Kasumi-1 (cell line): ENCODE measurements around the gene PROSER2.
"Not testable (repeated sequence)": the region's sequence is repeated elsewhere in the genome, so short reads cannot be mapped to it uniquely, and the experiment has no call there.

Experiments
- DNase-seq, 2 experiments: peaks; one replicate each; lab custom pipeline; 2025; lab: John Stamatoyannopoulos, UW

Gene PROSER2

GRCh38 chr10:11885437-11886137 is 62.4 kb downstream of the PROSER2 start:
- DNase-seq: no peak

GRCh38 chr10:11886138-11886474 is 63.0 kb downstream of the PROSER2 start:
- DNase-seq: no peak

- no peak for DNase-seq
These were observed 63.7 kb downstream of the PROSER2 start for GRCh38 chr10:11886851-11887250.

- DNase-seq: no peak
These were observed 64.4 kb downstream of the PROSER2 start for GRCh38 chr10:11887381-11888227.

GRCh38 chr10:11889263-11889662 is 66.1 kb downstream of the PROSER2 start:
- not testable (repeated sequence) for DNase-seq

- peak in 1 of 2 experiments; percentile 40 for DNase-seq
These were observed 68.8 kb downstream of the PROSER2 start for GRCh38 chr10:11891776-11892486.

GRCh38 chr10:11893749-11894278 is 70.7 kb downstream of the PROSER2 start:
- no peak for DNase-seq

GRCh38 chr10:11894381-11895107 is 71.4 kb downstream of the PROSER2 start:
- peak; percentile 100 for DNase-seq

- DNase-seq: peak; percentile 94
These were observed 71.9 kb downstream of the PROSER2 start for GRCh38 chr10:11895108-11895466.

- peak; percentile 76 to 85 for DNase-seq
These were observed 72.4 kb downstream of the PROSER2 start for GRCh38 chr10:11895598-11895997.

- DNase-seq: no peak
These were observed 73.5 kb downstream of the PROSER2 start for GRCh38 chr10:11896549-11897200.

GRCh38 chr10:11898033-11898371 is 74.8 kb downstream of the PROSER2 start:
- DNase-seq: no peak

GRCh38 chr10:11898372-11899066 is 75.4 kb downstream of the PROSER2 start:
- DNase-seq: no peak

- DNase-seq: no peak
These were observed 76.1 kb downstream of the PROSER2 start for GRCh38 chr10:11899067-11899876.

GRCh38 chr10:11901036-11901301 is 77.8 kb downstream of the PROSER2 start:
- DNase-seq: no peak

- DNase-seq: no peak
These were observed 78.3 kb downstream of the PROSER2 start for GRCh38 chr10:11901454-11901832.

- peak; percentile 84 to 88 for DNase-seq
These were observed 78.8 kb downstream of the PROSER2 start for GRCh38 chr10:11901833-11902475.

- DNase-seq: no peak
These were observed 79.5 kb downstream of the PROSER2 start for GRCh38 chr10:11902646-11903045.

- DNase-seq: peak in 1 of 2 experiments; percentile 21
These were observed 83.6 kb downstream of the PROSER2 start for GRCh38 chr10:11906714-11907113.

GRCh38 chr10:11907914-11908313 is 84.8 kb downstream of the PROSER2 start:
- DNase-seq: no peak
